Endothelial cell of umbilical vein (primary cell): Measurements from ENCODE around the gene PTCH1. TPM values are rescaled to one million over a fixed set of nuclear protein-coding genes. Genes with fewer than 3 reads are reported as not detected.

Experiments
- BruUV-seq: library from RNA; stranded (reverse); fragments of 400-500 nt; replicated peaks from 2 replicates; lab custom pipeline; 2021; lab: Mats Ljungman, UMichigan
- CTCF ChIA-PET: fragments of 300-600, 350-600 bp; sonication (Branson Sonifier 250); formaldehyde crosslinking; loops from one replicate; lab custom pipeline; 2021; ENCODE audit warnings: antibody characterized with exemption, inconsistent platforms; lab: Charles Lee
- POLR2A ChIA-PET: fragments of 300-600, 350-600 bp; sonication (Branson Sonifier 250); formaldehyde crosslinking; loops from one replicate; lab custom pipeline; 2021; ENCODE audit warnings: antibody characterized with exemption, inconsistent platforms; lab: Charles Lee
- DNase-seq: peaks from one replicate; pipeline ENCODE4 v3.0.0-alpha.2; 2011; ENCODE audit warnings: low read depth, low spot score
- FAIRE-seq: peaks from 2 replicates; lab custom pipeline; 2011; peaks lifted over from hg19 to GRCh38; lab: Jason Lieb, UNC
- H2AFZ ChIP-seq: 2 replicates; pipeline ENCODE4 v1.6.0; 2012; ENCODE audit warnings: low read depth, low read length, control low read depth, inconsistent platforms
- H3K27ac ChIP-seq: 2 replicates; pipeline ENCODE4 v1.5.1; 2011; ENCODE audit warnings: low read depth, mild to moderate bottlenecking, control low read depth, low read length, moderate library complexity; ENCODE audit not compliant: insufficient read depth
- H3K27me3 ChIP-seq, 2 experiments: 2 replicates each; pipeline versions ENCODE4 v1.6.0 to v1.6.1; 2011; ENCODE audit warnings: low read length in 2 of 2, mixed read lengths in 1 of 2; ENCODE audit not compliant: control insufficient read depth in 2 of 2, insufficient read depth in 2 of 2
- H3K36me3 ChIP-seq, 2 experiments: 2 replicates in 1 of 2; 3 replicates in 1 of 2; pipeline ENCODE4 v1.5.1; 2011; ENCODE audit warnings: low read length in 2 of 2, mild to moderate bottlenecking in 1 of 2, moderate library complexity in 1 of 2; ENCODE audit not compliant: control insufficient read depth in 2 of 2, insufficient read depth in 2 of 2; ENCODE audit errors: extremely low read depth in 1 of 2
- H3K4me1 ChIP-seq: 3 replicates; pipeline ENCODE4 v1.5.1; 2011; ENCODE audit warnings: mild to moderate bottlenecking, low read length; ENCODE audit not compliant: control insufficient read depth, insufficient read depth; ENCODE audit errors: extremely low read depth
- H3K4me2 ChIP-seq: 2 replicates; pipeline ENCODE4 v1.6.1; 2011; ENCODE audit warnings: low read length, control low read depth, mixed read lengths; ENCODE audit not compliant: insufficient read depth
- H3K4me3 ChIP-seq, 3 experiments: fragments of 200-600 bp in 1 of 3; sonication (generic), shearing (Covaris generic) in 1 of 3; replicated peaks in 1 of 3; 2 replicates each; pipeline ENCODE4 v1.5.1; 2011 to 2016; ENCODE audit warnings: control low read depth in 3 of 3, low read length in 3 of 3, mild to moderate bottlenecking in 2 of 3, inconsistent platforms in 1 of 3, low read depth in 1 of 3, moderate library complexity in 1 of 3; ENCODE audit not compliant: insufficient read depth in 1 of 3
- H3K79me2 ChIP-seq: 2 replicates; pipeline ENCODE4 v1.6.0; 2012; ENCODE audit warnings: low read length, inconsistent platforms; ENCODE audit not compliant: control insufficient read depth, insufficient read depth
- H3K9ac ChIP-seq: replicated peaks from 2 replicates; pipeline ENCODE3; 2011; ENCODE audit warnings: low read length, control low read depth; ENCODE audit not compliant: insufficient read depth; ENCODE audit errors: extremely low read depth
- H3K9me1 ChIP-seq: replicated peaks from 3 replicates; pipeline ENCODE4 v1.6.0; 2011; ENCODE audit warnings: mild to moderate bottlenecking, low read length; ENCODE audit not compliant: control insufficient read depth, insufficient read depth; ENCODE audit errors: extremely low read depth
- H3K9me3 ChIP-seq: replicated peaks from 2 replicates; pipeline ENCODE4 v1.5.1; 2012; ENCODE audit warnings: low read length, inconsistent platforms; ENCODE audit not compliant: control insufficient read depth, insufficient read depth
- H4K20me1 ChIP-seq: replicated peaks from 2 replicates; pipeline ENCODE3; 2011; ENCODE audit warnings: mild to moderate bottlenecking, low read length; ENCODE audit not compliant: control insufficient read depth, insufficient read depth; ENCODE audit errors: extremely low read depth
- EZH2 ChIP-seq: IDR thresholded peaks from 2 replicates; pipeline ENCODE4 v1.6.1; 2012; ENCODE audit warnings: borderline replicate concordance, low read depth, mild to moderate bottlenecking, moderate library complexity, low read length, inconsistent platforms; ENCODE audit not compliant: severe bottlenecking
- GATA2 ChIP-seq: IDR thresholded peaks from 2 replicates; pipeline ENCODE4 v1.7.0; 2011; ENCODE audit warnings: low read depth, mild to moderate bottlenecking, moderate library complexity, mixed read lengths, low read length; ENCODE audit not compliant: insufficient read length, insufficient read depth
- JUN ChIP-seq: IDR thresholded peaks from 2 replicates; pipeline ENCODE4 v1.6.1; 2011; ENCODE audit warnings: borderline replicate concordance, low read depth; ENCODE audit not compliant: insufficient read length, insufficient read depth
- MAX ChIP-seq: IDR thresholded peaks from 2 replicates; pipeline ENCODE4 v1.6.1; 2011; ENCODE audit not compliant: insufficient read depth, insufficient read length
- dilution Hi-C: fragments of 300-500 bp; cut with MboI; formaldehyde crosslinking; loops from one replicate; pipeline ENCODE4 v1.15.0; 2019; ENCODE audit warnings: low sequenced_read_pairs; ENCODE audit not compliant: extremely low pct_ligation_motif_present
- intact Hi-C: fragments of 100-400 bp; cut with micrococcal nuclease; formaldehyde crosslinking; loops from one replicate; pipeline ENCODE4 v1.10.0; 2022
- polyA plus RNA-seq, 4 experiments: library from polyadenylated mRNA; depleted of rRNA in 3 of 4; stranded (reverse) in 3 of 4; unstranded in 1 of 4; fragments of >200 nt; gene quantifications; 2 replicates each; pipeline versions ENCODE4 v1.2.1 to v1.2.3, GENCODE V29; 2011 to 2012; ENCODE audit warnings: missing spikeins in 1 of 4
- total RNA-seq: library from RNA; stranded (reverse); gene quantifications from 2 replicates; pipeline ENCODE4 v1.2.3, GENCODE V29; 2021

PTCH1 gene
- total and polyA plus RNA-seq, 2 donors (not counting 3 experiments of a cell fraction or from before 2014, with no cell fraction given), result 3.9 to 12.1 TPM

- no peak for FAIRE-seq
- Histone ChIP-seq H3K9ac (no peak overlapping the region), H3K79me2 (no peaks in the 10 kb centered on the region), H2AFZ (no peak overlapping the region), H3K4me2 (no peak overlapping the region), H3K9me3 (no peaks in the 10 kb centered on the region), H3K27ac (no peak overlapping the region), H3K36me3 (peaks cover 0 to 19% of the 10 kb centered on the region in 2 experiments), H3K9me1 (no peaks in the 10 kb centered on the region), H3K4me1 (no peaks in the 10 kb centered on the region), H3K4me3 (no peak overlapping the region), H4K20me1 (no peaks in the 10 kb centered on the region), H3K27me3 (no peaks in the 10 kb centered on the region)
- ChIA-PET POLR2A (interaction anchor here (0.5 kb wide), 1 partner anchor 18 kb away, joined by 3 read pairs; no protein-coding TSS in a partner anchor), CTCF (no interaction called here)
- dilution Hi-C loops, result no loop called here
- no peak for TF ChIP-seq GATA2
- TF ChIP-seq MAX, result no peak
- no peak for DNase-seq
- no TSS peak for BruUV-seq
- intact Hi-C loops, result no loop called here
These were observed 35.8 kb downstream of the PTCH1 start for GRCh38 chr9:95481000-95481399.

DNA sequence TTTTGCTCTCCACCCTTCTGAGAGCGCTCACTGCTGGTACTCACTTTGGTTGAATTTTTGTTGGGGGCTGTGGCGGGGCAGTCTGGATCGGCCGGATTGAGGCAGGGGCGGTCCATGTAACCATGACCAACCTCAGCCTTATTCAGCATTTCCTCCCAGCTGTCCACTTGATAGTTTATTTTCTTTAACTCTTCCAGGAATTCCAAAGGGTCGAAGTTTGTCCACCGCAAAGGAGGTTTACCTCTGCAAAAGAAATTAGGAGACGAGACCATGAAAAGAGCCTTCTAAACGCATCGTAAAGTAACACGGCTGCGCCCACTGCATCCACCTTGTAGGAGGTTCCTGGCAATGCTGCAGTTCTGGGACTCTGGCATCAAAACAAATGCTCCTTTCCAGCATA is 36.4 kb downstream of the PTCH1 start:
- no peak overlapping the region for H2AFZ ChIP-seq
- no peak for DNase-seq
- no peak overlapping the region for H3K4me2 ChIP-seq
- no peak for TF ChIP-seq JUN
- no peak for TF ChIP-seq GATA2
- TF ChIP-seq EZH2, result no peak
- CTCF ChIA-PET, result no interaction called here
- FAIRE-seq, result no peak
- H3K4me3 ChIP-seq, result no peak overlapping the region
- dilution Hi-C loops (no loop called here), intact Hi-C loops (no loop called here)
- H4K20me1 ChIP-seq, result no peaks in the 10 kb centered on the region
- no peak overlapping the region for H3K9ac ChIP-seq
- H3K79me2 ChIP-seq, result no peaks in the 10 kb centered on the region
- no peaks in the 10 kb centered on the region for H3K9me1 ChIP-seq
- no TSS peak for BruUV-seq
- no peaks in the 10 kb centered on the region for H3K9me3 ChIP-seq
- POLR2A ChIA-PET, result no interaction called here
- H3K36me3 ChIP-seq, result peaks cover 0 to 25% of the 10 kb centered on the region in 2 experiments
- H3K27ac ChIP-seq, result no peak overlapping the region
- no peaks in the 10 kb centered on the region for H3K27me3 ChIP-seq
- H3K4me1 ChIP-seq, result no peaks in the 10 kb centered on the region
